Measurements from ENCODE around the gene KANSL1. TPM values are rescaled to one million over a fixed set of nuclear protein-coding genes. Genes with fewer than 3 reads are reported as not detected.
A peak's percentile ranks its signal among the peaks of the same experiment; 100 is the strongest.

KANSL1 gene
- total and polyA plus RNA-seq, 3 donors from 2014 or later = 70.3 to 158 (median 152) TPM

DNA sequence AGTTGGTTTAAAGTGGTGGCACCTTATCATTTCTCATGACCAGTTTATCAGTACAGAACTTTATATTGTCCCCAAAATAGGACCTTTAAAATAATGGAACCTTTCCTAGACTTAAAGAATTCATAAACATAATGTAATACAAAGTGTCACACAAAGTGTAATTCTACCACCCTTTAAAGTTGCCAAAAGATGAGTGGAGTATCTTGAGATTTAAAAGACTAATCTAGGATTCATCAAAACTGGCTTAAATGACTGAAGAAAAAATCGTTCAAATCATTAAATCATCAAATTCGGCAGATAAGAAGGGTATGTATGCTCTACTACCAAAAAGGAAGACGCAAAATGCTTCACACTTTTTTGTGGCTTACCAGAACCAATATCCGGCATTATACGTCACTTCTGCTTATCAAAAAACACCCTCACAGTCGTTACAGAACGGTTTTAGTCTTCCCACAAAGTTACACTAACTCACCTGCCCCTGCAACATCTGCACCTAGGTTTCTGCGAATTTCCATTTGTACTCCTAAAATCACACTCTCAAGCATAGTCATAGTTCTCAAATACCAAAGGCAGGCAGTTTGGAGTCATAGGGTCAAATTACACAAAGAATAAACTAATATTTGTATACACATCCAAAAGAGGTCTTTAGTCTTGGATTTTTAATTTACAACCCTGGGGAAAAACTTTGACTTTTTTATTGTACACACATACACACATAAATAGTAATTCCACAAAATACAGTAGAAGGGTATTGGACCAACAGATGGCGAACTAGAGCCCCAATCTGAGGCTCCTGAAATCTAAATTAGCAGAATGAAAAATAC is 1.4 kb upstream of the KANSL1 start:
- Histone ChIP-seq H3K4me3 (peak overlapping the region; percentile 89 to 96), H3K27me3 (no peaks in the 10 kb centered on the region), H3K9me3 (no peaks in the 10 kb centered on the region), H3K4me1 (peaks cover 7% of the 10 kb centered on the region), H3K36me3 (ENCODE audit: low read depth, missing control alignments) (no peaks in the 10 kb centered on the region), H3K27ac (peak overlapping the region; percentile 99)
- WGBS, 2 donors = 45 to 49% methylated on average over 9 of the region's 9 CpGs
- peak in 1 of 3 experiments; percentile 8 for TF ChIP-seq CTCF (IDR thresholded peaks at IDR 0.05)
- TF ChIP-seq POLR2A (IDR thresholded peaks at IDR 0.05) = no peak
- intact Hi-C loops (cut with DNase I; ENCODE audit: low total_unique reads) = loop anchor here (10.0 kb wide), 1 partner anchor 150 kb away; no protein-coding TSS in a partner anchor
- no peak for DNase-seq

DNA sequence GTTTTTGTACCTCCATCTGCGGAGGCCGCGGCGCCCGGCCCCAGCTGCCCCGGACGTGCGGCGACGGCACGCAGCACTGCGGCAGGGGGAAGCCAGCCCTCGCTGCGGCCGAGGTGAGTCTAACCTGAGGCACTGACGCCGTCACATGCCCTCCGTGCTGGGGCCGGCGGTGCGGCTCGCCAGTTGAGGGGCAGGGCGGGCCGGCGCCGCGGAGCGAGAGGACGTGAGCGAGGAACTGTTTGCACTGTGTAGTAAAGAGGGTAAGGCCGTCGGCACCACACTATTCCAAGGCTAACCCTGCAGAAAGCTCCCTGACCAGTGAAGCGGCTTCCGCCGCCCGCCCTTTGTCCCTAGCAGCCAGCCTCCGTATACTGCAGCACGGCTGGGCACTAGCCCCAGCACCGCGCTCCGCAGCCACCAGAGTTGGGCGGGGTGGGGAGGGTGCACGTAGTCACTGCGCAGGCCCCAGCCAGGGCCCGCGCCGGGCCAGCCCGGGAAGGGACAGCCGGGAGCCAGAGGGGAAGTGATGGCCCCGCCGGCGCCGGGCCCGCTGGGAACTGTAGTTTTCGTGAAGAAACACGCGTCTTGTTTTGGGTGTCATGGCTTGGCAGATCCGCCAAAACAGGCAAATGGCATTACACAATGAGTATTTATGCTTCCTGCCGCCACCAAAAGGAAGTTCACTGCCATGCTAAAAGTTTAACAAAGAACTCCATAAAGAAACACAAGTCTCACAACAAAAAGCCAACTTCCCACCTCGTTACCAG is 580 bp upstream of the KANSL1 start:
- 1% methylated on average over 24 to 46 of the region's 60 CpGs for WGBS, 2 donors
- Histone ChIP-seq H3K36me3 (ENCODE audit: low read depth, missing control alignments) (no peaks in the 10 kb centered on the region), H3K4me3 (peak overlapping the region; percentile 89 to 96), H3K27me3 (no peaks in the 10 kb centered on the region), H3K9me3 (no peaks in the 10 kb centered on the region), H3K4me1 (peaks cover 13% of the 10 kb centered on the region), H3K27ac (peak overlapping the region; percentile 99)
- intact Hi-C loops (cut with DNase I; ENCODE audit: low total_unique reads) = loop anchor here (10.0 kb wide), 1 partner anchor 149 kb away; no protein-coding TSS in a partner anchor
- TF ChIP-seq POLR2A (IDR thresholded peaks at IDR 0.05) (peak; percentile 13), CTCF (IDR thresholded peaks at IDR 0.05) (peak in 2 of 3 experiments; percentile 10 to 61)
- peak; percentile 94 for DNase-seq

GRCh38 chr17:46192439-46193150 is 634 bp downstream of the KANSL1 start:
- peak overlapping the region; percentile 99 for H3K27ac ChIP-seq
- H3K4me3 ChIP-seq = peak overlapping the region; percentile 89 to 96
- TF ChIP-seq CTCF (IDR thresholded peaks at IDR 0.05) (no peak), POLR2A (IDR thresholded peaks at IDR 0.05) (no peak)
- 0 to 1% methylated on average over 21 to 42 of the region's 60 CpGs for WGBS, 2 donors
- H3K27me3 ChIP-seq = no peaks in the 10 kb centered on the region
- DNase-seq = peak; percentile 75
- H3K4me1 ChIP-seq = peaks cover 19% of the 10 kb centered on the region
- intact Hi-C loops (cut with DNase I; ENCODE audit: low total_unique reads) = loop anchor here (10.0 kb wide), 1 partner anchor 148 kb away; no protein-coding TSS in a partner anchor
- no peaks in the 10 kb centered on the region for H3K9me3 ChIP-seq
- H3K36me3 ChIP-seq (ENCODE audit: low read depth, missing control alignments) = no peaks in the 10 kb centered on the region

GRCh38 chr17:46192189-46192438 is 1.1 kb downstream of the KANSL1 start:
- peaks cover 24% of the 10 kb centered on the region for H3K4me1 ChIP-seq
- intact Hi-C loops (cut with DNase I; ENCODE audit: low total_unique reads) = loop anchor here (10.0 kb wide), 1 partner anchor 147 kb away; no protein-coding TSS in a partner anchor
- WGBS, 2 donors = 0 to 1% methylated on average over 7 of the region's 7 CpGs

More at GRCh38 chr17:46192189-46192438, 1.1 kb downstream of the KANSL1 start:
- Histone ChIP-seq H3K4me3 (peak overlapping the region; percentile 89 to 96), H3K9me3 (no peaks in the 10 kb centered on the region), H3K27me3 (no peaks in the 10 kb centered on the region), H3K36me3 (ENCODE audit: low read depth, missing control alignments) (no peaks in the 10 kb centered on the region), H3K27ac (peak overlapping the region; percentile 99)
- DNase-seq = no peak
- no peak for TF ChIP-seq CTCF (IDR thresholded peaks at IDR 0.05)
- no peak for TF ChIP-seq POLR2A (IDR thresholded peaks at IDR 0.05)
